ENCODE results near the gene PRKAG2. TPM values are rescaled to one million over a fixed set of nuclear protein-coding genes. Genes with fewer than 3 reads are reported as not detected.
A peak's percentile ranks its signal among the peaks of the same experiment; 100 is the strongest.

The PRKAG2 gene
- total and polyA plus RNA-seq, 2 of the 8 experiments (the other 6 are each of a cell fraction or from before 2014, with no cell fraction given): 7.5 to 18.1 TPM

DNA sequence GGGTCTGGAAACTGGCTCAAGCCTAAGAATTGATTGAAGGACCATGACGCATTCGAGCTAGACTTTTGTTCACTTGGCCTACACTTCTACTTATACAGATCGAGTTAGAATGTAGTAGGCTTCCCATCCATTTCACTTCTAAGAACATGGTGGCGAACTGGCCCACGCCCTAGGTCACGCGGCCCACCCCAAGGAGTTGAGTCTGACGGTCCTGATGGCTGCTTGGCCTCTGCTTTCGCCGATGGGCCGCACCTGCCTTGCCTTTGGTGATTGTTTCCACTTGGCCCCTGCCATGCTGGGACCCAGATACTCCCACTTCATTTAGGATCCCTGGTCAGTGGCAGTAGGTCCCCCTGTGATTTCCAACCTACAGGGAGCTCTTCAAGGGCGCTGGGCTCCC lies 153.6 kb downstream of the PRKAG2 start:
- DNase-seq (ENCODE audit: low read depth in 1 of 2, low spot score in 2 of 2): no peak
- no peaks in the 10 kb centered on the region for H3K9me3 ChIP-seq (ENCODE audit: insufficient read depth in 2 of 2, low read depth in 1 of 2, low read length in 1 of 2)
- ChIA-PET POLR2A (ENCODE audit: partially characterized antibody) (no interaction called here), CTCF (ENCODE audit: partially characterized antibody) (interaction anchor here (1.2 to 1.3 kb wide), 2 partner anchors 98 to 408 kb away, joined by 3 read pairs; no protein-coding TSS in a partner anchor)
- no peak overlapping the region for H3K14ac ChIP-seq (ENCODE audit: insufficient read length)
- no peak overlapping the region for H3K4me3 ChIP-seq (ENCODE audit: extremely low read depth in 1 of 4, insufficient read depth in 2 of 4, low read depth in 3 of 4, low read length in 4 of 4)
- H3K4me2 ChIP-seq (ENCODE audit: insufficient read depth in 1 of 2, low read depth in 2 of 2, low read length in 2 of 2): no peak overlapping the region
- H4K20me1 ChIP-seq (replicated peaks in 1 of 2; ENCODE audit: control insufficient read depth in 1 of 2, insufficient read depth in 2 of 2, low read length in 2 of 2): no peaks in the 10 kb centered on the region
- no peak overlapping the region for H3K27ac ChIP-seq (ENCODE audit: low read depth, low read length)
- 84% methylated on average over 9 of the region's 12 CpGs; no CpG with 5 or more reads in 1 of the 2 experiments for WGBS, 2 experiments (ENCODE audit: extremely low coverage in 1 of 2, insufficient coverage in 1 of 2, insufficient read length in 1 of 2, insufficient replicate concordance in 2 of 2, low coverage in 1 of 2, low lambda C conversion rate in 2 of 2, missing lambda C conversion rate in 1 of 2)
- H3K79me1 ChIP-seq (ENCODE audit: low read depth, low read length): no peaks in the 10 kb centered on the region
- H2BK20ac ChIP-seq (ENCODE audit: low read length): no peak overlapping the region
- H3K79me2 ChIP-seq (ENCODE audit: control insufficient read depth in 1 of 2, insufficient read depth in 2 of 2, low read length in 2 of 2): no peaks in the 10 kb centered on the region
- H3K56ac ChIP-seq (replicated peaks; ENCODE audit: insufficient read length, low read depth, low read length): no peak overlapping the region
- no peaks in the 10 kb centered on the region for H3K36me3 ChIP-seq (ENCODE audit: control insufficient read depth in 2 of 4, insufficient read depth in 4 of 4, low read length in 3 of 4)
- 0 out of 2 replicates have a peak overlapping the region, but pooled peaks have one; percentile 2 for H2BK12ac ChIP-seq (ENCODE audit: low read depth, low read length)
- H2BK5ac ChIP-seq (ENCODE audit: low read depth, low read length): no peak overlapping the region
- H2BK15ac ChIP-seq (ENCODE audit: low read length): no peak overlapping the region
- H3K23ac ChIP-seq (ENCODE audit: insufficient read length): no peak overlapping the region
- no peak for FAIRE-seq
- no peak overlapping the region for H3K18ac ChIP-seq (ENCODE audit: extremely low read depth, low read length)
- H2AFZ ChIP-seq (ENCODE audit: low read length): no peak overlapping the region
- no peak overlapping the region for H3K4ac ChIP-seq (replicated peaks; ENCODE audit: insufficient read length, low read depth, low read length)
- H4K5ac ChIP-seq (ENCODE audit: insufficient read length, low read depth, low read length): no peak overlapping the region
- H4K91ac ChIP-seq (replicated peaks; ENCODE audit: insufficient read length, low read length): no peak overlapping the region
- H2BK120ac ChIP-seq (replicated peaks; ENCODE audit: low read depth, low read length): no peak overlapping the region
- H3K9ac ChIP-seq (replicated peaks in 1 of 4; ENCODE audit: extremely low read depth in 1 of 4, low read depth in 3 of 4, low read length in 3 of 4): no peak overlapping the region
- no peaks in the 10 kb centered on the region for H3K27me3 ChIP-seq (replicated peaks in 1 of 4; ENCODE audit: control insufficient read depth in 3 of 4, extremely low read depth in 1 of 4, insufficient read depth in 3 of 4, low read length in 3 of 4)
- H3K23me2 ChIP-seq (ENCODE audit: low read depth, low read length): no peaks in the 10 kb centered on the region
- H2AK5ac ChIP-seq (ENCODE audit: low read depth, low read length): no peak overlapping the region
- H3K4me1 ChIP-seq (replicated peaks in 1 of 4; ENCODE audit: control insufficient read depth in 3 of 4, insufficient read depth in 4 of 4, low read length in 3 of 4): peaks cover 0 to 3% (median 1%) of the 10 kb centered on the region in 4 experiments; a peak in 2 of 7 replicates
- 0 out of 2 replicates have a peak overlapping the region, but pooled peaks have one; percentile 41 for H4K8ac ChIP-seq (ENCODE audit: extremely low read depth, insufficient read depth, low read length)
- no peak for TF ChIP-seq FOSL1 (IDR thresholded peaks at IDR 0.05; ENCODE audit: insufficient read depth, low read depth, low read length)
- no peak for TF ChIP-seq EZH2 (IDR thresholded peaks at IDR 0.05; ENCODE audit: low read depth, low read length, severe bottlenecking)

All from H1 (cell line).